Dermis blood vessel endothelial cell (primary cell): ENCODE data around the gene B3GLCT. TPM values are rescaled to one million over a fixed set of nuclear protein-coding genes. Genes with fewer than 3 reads are reported as not detected.

Experiments used
- DNase-seq: peaks from one replicate; pipeline ENCODE4 v3.0.0; 2010
- total RNA-seq: library from RNA; depleted of rRNA; stranded (reverse); fragments of >200 nt; gene quantifications from 2 replicates; pipeline ENCODE4 v1.2.3, GENCODE V29; 2014

The B3GLCT gene
- total RNA-seq, 1 donor from 2014 or later: 20.4 TPM

DNA sequence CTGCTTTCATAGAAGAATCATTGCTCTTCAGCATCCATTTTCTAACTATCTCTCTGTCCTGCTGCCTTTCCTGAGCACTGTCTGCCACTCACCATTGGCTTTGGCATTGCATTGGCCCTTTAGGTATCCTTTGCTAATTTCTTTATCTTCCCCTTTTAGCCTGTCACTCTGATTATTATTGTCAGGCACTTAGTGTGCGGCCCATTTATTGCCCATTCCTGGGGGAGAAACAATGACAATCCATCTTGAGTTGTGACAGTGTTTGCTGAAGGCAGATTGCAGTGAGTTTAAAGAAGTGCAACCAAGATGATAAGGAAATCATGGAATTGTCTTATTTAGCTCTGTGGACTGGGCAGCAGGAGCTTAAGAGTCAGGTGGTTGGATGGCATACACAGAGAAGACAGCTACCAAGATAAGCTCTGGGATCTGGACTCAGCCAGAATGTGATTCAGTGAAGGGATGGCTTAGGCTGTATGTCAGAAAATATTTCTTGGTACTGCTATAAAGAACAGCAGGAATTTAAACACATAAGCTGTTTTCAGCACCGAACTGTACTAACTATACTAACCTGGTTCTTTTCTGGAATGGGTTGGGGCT is 25.3 kb downstream of the B3GLCT start:
- DNase-seq: no peak

DNA sequence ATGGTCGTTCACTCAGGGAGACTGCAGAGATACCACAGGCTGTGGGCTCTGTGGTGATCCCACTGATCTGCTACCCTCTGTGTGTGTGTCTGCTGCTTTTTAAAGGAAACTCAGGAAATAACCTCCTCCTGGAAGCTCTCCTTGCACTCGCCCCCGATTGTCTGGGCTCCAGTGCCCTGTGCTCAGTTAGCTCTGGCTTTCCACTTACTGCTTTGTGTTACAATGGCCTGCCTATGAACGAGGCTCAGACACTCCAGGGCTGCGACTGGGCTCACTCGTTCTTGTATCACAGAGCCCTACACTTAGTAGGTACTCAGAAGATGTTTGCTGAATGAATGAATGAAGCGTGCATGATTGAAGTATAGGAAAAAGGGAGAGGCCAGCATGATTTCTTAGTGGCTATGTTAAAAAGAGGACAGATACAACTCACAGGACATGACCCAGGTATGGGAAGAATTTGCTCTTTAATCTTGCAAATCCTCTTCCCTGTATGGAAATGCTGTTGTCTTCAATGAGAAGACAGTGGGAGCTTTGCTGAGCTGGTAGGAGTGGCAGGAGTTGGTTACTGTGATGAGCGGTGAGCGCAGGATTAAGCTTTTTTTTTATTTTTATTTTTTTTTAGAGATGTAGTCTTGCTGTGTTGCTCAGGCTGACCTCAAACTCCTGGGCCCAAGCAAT is 26.4 kb downstream of the B3GLCT start:
- no peak for DNase-seq

DNA sequence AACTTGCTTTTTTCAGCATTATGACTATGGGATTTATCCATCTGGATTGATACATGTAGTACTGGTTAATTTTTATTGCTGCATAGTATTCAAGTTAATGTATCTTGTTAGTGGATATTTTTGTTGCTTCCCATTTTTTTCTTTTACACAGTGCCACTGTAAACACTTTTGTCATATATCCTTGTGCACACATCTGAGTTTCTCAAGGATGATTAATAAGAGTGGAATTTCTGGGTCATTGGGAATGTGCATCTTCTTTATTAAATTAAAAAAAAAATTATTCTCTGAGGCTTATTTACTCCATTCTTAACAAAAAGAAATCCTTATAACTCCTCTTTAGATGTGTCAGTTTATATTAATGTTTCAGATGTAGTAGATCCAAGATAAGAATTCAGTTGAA is 27.3 kb downstream of the B3GLCT start:
- no peak for DNase-seq

DNA sequence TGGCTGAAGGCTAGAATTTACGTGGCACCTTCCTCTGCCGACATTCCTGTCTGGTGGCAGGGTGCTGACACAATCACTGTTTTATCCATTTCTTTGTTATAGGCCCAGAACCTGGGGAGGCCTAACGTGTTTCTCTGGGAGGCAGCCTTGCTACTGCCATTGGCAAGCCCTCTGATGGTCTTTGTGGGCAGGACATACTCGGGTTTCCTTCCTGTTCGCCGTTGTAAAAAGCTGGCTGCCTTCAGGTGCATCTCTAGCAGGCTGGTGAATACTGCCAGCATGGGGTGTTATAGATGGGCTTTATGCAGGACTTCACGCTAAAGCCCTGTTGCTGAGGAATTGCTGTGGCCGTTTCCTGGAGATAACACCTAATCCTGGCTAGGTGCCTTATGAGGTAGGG is 28.1 kb downstream of the B3GLCT start:
- DNase-seq: no peak

DNA sequence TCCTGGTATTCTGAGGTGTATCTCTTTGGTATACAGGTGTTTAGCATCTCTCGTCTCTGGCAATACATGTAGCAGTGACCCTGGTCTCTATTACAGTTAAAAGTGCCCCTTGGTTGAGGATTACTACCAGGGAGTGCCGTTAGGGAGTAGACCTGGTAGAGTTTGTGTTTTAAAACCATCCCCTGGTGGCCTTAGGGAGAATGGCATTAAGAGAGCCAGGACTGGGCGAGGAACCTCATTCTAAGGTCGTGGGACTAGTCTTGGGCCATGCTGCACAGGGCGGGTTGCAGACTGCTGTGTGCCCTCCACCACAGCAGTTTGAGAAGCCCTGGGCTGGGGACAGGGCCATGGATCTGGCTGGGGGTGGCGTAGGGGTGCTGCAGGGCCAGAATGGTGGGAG is 35.0 kb downstream of the B3GLCT start:
- DNase-seq: peak; percentile 25

DNA sequence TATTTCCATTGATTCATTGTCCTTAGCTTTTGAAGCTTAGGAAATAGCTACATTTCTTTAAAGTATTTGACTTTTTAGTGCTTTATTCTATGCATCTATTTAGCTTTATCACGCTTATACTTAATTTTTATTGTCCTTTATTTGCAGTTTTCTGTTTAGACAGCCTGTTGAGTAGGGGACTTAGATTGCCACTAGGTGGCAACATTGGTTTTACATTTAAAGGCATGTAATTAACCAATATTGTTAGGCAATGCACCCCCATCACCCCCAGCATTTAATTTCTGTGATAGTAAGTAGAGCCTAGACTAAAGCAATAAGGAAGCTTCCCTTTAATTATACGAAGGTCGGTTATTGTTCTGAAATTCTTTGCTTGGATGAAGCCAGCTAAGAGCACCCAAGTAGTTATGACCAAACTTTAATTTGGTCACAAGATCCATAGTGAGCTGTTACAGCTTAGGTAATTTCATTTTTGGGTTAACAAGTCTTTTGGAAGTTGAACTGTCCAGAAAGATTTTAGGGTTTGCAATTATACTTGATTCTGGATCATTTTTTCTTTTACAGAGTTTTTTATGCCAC is 36.5 kb downstream of the B3GLCT start:
- DNase-seq: peak; percentile 61

DNA sequence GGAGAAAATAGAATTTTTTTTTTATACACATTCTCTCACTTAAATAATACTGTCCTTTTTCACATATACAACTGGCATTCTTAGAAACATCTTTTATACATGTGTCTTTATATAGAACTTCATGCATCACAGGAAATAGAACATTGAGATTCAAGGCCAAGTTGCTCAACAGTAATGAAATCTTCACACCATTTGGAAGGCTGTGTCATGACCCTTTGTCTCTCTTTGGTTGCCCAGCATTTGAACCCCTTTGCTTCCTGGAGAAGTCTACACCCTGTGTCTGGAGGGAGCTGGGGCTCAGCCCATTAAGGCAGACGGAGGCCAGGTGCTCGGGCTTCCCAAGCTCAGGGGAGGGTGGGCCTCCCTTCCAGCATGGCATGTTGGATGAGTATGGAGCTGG is 41.1 kb downstream of the B3GLCT start:
- DNase-seq: no peak

DNA sequence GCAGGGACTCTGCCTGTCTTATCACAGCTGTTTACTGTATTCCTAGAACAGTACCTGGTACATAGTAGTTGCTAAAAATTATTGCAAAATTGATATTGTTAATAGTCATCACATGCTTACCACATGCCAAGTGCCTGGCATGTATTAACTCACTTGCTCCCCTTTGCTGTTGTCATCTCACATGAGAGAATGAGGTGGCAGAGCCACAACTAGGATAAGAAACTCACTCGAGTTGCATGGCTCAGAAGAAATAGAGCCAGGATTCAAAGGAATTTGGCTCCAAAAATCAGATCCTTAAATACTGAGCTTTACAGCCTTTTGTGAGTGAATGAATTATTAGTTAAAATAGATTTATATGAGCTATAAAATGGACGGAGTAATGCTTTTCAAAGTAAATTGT is 42.6 kb downstream of the B3GLCT start:
- no peak for DNase-seq

DNA sequence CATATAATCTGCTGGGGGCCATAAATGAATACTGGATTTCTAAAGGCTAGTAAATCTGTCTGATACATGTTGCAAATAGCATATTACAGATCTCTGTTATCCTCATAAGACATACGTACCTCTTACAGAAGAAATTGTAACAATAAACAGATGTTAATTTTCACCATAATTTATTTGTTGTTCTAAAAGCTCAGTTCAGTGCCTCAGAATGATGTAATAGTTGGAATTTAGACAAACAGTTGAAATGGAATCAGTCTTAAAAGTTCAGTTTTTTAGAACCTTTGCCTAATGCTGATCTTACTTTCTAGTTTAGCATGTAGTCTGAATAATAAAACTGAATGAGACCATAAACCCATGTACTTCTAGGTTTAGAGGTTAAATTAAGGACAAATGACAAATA is 43.1 kb downstream of the B3GLCT start:
- no peak for DNase-seq

DNA sequence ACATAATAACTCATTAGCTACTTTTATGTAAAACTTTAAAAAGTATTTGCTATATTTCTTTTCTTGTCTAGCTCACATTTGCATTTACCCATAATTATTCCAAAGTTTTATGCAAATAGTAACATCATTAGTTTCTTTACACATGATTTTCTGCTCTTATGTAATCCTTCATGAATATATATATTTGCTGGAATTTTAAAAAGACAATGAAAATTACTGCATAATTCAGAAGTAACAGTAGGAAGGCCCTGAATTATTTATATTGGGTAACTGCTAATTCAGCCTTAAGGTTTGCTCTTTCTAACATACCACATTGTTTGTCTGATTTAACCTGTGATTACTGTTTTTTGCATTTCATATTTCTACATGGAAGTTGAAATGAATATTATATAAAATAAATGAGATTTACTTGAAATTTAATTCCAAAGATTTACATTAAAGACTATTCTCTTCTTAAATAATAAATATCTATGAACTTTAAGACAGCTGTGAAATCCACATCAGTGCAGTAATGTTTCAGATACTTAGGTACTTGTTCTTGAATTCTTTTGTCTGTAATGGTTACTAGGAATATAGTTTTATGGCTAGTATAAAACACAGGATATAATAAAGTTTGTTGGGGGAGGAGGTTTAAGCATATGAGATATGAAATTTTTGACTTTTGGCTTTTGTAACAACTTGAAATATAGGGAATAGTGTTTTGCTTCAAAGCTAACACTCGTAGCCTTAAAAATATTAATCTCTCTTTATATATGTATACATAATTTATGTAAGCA is 46.0 kb downstream of the B3GLCT start:
- no peak for DNase-seq

DNA sequence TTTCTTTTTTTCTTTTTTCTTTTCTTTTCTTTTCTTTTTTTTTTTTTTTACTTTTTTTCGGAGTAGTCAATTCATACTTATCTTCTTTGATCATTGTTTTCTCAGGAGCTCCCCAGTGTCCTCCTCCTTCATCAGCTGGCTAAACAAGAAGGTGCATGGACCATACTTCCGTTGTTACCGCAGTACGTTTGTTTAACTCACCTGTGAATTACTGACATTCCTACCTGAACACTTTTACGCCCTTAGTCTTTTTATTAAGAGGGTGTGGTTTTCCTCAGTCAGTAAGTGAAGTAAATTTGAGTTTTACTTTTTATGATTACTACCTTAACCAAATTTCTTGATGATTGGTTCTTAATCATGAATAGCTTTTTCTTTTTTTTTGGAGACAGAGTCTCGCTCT is 47.1 kb downstream of the B3GLCT start:
- no peak for DNase-seq

DNA sequence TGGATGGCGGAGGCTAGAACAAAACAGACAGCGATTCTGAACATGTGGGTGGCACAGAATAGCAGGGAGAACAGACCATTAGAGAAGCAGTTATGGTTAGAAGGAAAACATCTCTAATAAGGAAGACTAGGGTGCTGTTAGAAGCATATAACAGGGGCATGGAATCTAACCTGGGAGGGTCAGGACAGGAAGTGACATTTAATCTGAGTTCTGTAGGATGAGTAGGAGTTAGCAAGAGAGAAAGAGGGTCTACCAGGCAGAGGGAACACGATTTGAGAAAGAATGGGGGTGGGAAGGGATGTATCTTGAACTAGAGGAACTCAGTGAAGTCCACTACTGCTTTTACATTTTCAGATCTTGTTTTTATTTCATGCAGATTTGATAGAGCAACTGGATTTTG is 48.6 kb downstream of the B3GLCT start:
- no peak for DNase-seq

DNA sequence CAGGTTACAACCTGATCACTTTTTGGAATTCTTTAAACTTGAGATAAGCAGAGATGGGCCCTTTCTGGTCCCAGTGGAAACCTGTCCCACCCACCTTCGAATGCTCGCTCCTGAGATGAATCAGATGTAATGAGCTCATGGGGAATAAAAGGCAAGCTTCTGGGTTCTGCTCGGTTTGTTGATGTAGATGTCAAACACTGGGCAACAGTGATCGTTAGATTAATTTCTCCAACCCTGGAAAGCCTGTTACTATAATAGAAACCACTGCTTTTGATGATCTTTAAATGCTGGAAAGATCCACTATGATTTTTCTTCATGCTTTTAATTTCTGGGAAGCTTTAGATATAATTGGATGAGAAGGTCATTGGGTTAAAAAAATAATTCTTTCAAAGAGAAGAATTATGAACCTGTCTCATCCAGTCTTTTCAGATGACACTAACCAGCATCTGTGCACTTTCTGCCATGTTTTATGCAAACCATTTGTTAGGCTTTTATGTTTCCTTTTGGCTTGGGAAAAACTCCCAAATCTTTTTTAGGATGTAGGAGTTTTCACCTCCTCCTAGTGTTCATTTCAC is 49.3 kb downstream of the B3GLCT start:
- no peak for DNase-seq

DNA sequence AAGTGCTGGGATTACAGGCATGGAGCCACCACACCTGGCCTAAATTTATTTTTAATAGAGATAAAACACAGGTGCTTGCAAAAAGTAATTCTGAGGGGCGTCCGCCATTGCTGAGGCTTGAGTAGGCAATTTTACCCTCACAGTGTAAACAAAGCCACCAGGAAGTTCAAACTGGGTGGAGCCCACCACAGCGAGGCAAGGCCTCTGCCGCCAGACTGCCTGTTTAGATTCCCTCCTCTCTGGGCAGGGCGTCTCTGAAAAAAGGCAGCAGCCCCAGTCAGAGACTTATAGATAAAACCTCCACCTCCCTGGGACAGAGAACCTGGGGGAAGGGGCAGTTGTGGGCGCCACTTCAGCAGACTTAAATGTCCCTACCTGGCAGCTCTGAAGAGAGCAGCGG is 50.7 kb downstream of the B3GLCT start:
- DNase-seq: no peak

DNA sequence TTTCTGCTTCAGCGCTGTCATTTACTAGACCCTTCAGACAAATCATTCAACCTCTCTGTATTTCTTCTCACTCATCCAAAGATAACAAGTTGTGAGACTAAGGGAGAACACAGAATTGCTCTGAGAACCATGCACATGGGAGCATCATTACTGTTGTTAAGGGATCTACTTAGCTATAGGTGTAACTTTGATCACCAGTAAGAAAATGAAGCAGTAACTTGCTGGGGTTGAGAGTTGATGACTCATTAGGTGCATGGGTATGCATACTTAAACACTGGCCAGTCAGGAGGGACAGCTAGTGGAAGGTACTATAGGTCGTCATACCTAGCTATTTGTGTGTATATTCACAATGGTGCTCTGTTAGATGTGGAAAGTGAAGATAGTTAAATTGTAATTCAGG is 61.5 kb downstream of the B3GLCT start:
- DNase-seq: no peak

DNA sequence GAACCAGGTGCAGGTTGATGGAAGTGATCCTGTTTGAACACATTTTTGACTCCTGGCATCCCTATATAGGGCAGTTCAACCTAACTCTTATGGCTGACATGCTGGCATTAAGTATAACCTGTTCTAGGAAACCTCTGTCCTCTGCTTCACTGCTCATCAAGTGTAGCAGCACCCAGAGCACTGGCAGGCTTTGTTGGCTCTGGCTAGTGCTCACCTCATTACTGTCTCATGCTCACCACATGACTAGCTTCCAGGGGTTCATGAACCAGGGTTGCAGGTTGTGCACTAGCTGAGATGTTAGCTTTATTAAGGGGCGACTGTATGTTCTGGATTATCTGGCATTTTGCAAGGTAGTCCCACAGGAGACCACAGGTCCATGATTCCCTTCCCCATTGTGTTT is 63.6 kb downstream of the B3GLCT start:
- no peak for DNase-seq

DNA sequence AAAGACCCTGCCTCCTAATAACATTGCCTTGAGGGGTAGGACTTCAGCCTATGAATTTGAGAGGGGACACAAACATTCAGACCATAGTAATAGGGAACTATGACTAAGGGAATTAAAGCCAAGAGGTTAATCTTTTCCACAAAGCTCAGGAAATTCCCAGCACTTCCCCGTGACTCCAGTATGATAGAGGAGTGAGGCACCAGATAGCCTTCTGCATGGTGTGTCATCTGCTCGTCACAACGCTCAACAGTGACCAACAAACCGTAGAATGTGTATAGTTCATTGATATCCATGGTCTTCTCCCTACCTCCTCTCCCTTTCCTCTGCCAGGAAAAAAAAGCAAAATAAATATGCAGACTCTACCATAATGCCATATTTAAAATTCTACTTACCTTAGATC is 64.4 kb downstream of the B3GLCT start:
- DNase-seq: peak; percentile 62

DNA sequence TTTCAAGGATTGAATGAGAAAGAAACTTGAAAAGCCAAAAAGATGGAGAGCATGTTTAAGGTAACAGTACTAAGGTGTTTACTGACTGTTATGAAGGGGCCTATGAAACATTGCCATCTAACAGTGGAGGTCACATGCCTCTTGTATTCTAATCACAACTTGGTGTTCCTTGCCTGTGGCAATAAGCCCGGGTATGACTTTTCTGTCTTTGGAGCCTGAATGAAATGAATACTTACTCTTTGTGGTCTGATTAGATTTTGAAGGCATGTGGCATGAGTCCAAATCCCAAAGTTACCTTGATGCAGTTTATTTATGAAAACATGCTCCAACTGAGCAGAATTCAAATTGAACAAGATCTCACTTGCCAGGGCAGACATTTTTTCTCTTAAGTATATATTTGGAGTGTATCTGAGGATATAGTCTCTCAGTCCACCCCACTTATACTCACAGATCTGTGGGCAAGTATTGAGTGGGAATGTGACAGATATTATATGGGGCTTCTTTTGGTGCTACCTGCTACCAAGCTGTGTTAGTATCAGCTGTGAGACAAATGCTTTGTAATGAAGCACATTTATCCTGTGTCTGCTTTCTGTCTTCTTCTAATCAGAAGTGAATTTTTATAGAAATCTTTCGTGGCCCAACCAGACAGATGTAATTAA is 67.5 kb downstream of the B3GLCT start:
- DNase-seq: no peak

DNA sequence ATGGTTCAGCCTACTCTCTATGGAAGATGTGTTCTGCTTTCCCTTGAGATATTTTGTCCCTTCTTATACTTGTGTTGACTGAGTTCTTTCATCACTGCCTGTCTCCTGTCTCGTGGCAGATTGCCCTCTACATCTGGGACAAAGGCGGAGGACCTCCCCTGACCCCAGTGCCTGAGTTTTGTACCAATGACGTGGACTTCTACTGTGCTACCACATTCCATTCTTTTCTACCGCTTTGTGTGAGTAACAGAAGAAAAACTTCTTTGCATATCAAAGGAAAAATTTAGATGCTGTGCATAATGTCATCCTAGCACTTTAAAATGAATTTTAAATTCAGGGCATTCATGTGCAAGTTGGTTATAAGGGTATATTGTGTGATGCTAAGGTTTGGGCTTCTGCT is 74.6 kb downstream of the B3GLCT start:
- DNase-seq: no peak

DNA sequence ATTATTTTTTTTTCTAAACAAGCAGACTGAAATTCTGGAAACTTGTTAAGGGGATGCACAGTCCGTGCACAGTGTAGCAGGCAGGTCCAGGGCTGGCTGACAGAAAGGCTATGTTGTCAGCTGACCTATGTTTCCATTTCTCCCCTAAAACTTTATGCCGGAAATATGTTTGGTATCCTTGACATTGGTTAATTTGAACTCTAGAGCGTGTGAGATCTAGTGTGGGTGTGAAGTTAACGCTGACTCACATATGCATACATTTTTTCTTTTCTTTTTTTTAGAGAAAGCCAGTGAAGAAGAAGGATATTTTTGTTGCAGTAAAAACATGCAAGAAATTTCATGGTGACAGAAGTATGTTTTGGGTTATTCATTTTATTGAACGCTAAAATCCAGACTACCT is 76.6 kb downstream of the B3GLCT start:
- no peak for DNase-seq

DNA sequence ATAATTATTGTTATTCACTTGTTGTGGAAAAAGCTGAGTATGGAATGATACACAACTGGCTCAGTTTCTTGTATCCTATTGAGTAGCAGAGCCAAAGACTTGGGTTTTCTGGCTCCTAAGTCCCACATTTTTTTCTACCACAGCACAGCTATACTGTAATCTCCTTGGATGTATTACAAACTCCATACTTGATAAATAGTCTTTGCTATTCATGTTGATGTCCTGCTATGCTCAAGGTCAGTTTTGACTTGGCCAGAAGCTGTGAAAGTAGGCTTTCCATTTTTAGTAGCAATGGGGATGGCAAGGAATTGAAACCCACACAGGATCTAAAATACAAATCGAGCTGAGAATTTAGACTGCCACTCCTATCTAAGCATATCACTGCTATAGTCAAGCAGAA is 79.1 kb downstream of the B3GLCT start:
- DNase-seq: no peak

DNA sequence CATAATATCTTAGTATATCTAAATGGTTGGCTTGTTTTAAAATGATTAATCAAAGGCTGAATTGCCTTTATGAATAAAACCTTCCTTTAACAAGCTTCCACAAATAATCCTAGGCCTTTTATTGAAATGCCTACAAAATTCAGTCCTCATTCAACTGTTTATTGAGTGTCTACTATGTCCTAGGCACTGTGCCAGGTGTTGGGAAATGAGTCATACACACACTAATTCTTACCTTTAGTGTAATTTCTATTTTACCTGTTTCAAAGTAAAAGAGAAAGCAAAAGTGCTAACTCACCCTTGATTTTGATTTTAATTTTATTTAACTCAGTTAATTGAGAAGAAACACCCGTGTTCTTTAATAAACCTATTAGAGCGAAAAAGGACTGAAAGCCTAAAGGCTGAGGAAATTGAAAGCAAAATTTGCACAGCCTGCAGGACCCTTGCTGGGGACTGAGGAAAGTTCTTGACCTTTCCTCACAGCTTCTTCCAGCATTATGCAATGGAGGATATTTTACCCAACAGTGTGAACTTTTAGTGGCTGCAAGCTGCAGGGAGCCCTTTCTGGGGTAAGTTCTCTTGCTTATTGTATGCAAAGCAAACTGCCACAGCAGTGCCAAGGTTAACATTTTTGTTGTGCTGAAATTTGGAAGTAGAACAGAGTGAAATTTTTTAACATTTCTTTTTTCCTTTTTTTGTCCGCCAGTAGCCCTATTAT is 83.1 kb downstream of the B3GLCT start:
- no peak for DNase-seq
